ENCODE measurements around the gene SH3BP5L. TPM values are rescaled to one million over a fixed set of nuclear protein-coding genes. Genes with fewer than 3 reads are reported as not detected.

SH3BP5L gene
- total and polyA plus RNA-seq, 2 of the 4 experiments (the other 2 are of a cell fraction): 23.3 to 35.9 TPM

GRCh38 chr1:248858096-248858890 lies 32.6 kb upstream of the SH3BP5L start:
- DNase-seq (peak; percentile 64), ATAC-seq (ENCODE audit: low read depth) (peak; percentile 40)
- Histone ChIP-seq H4K20me1 (ENCODE audit: insufficient read depth, low read length) (no peaks in the 10 kb centered on the region), H3K79me1 (ENCODE audit: low read depth in 1 of 2, low read length in 2 of 2) (peaks cover 12 to 30% of the 10 kb centered on the region in 2 experiments), H4K91ac (ENCODE audit: insufficient read depth, low read depth, low read length) (peak overlapping the region; percentile 85), H4K5ac (ENCODE audit: low read depth, low read length) (peak overlapping the region; percentile 79), H3K4me2 (ENCODE audit: low read depth, low read length) (peak overlapping the region; percentile 99), H3K4ac (ENCODE audit: low read depth, low read length) (peak overlapping the region; percentile 94), H3K36me3 (ENCODE audit: control insufficient read depth, insufficient read depth, low read length) (peaks cover 16% of the 10 kb centered on the region; the same call in 1 of the 2 replicates), H2AK9ac (replicated peaks; ENCODE audit: low read depth, low read length, poor library complexity) (peak overlapping the region; percentile 99), H3K14ac (replicated peaks; ENCODE audit: low read depth, low read length) (peak overlapping the region; percentile 93), H3K18ac (ENCODE audit: low read depth, low read length) (peak overlapping the region; percentile 6), H2BK20ac (ENCODE audit: low read depth, low read length) (peak overlapping the region; percentile 43), H3K9ac (ENCODE audit: low read depth, low read length) (peak overlapping the region; percentile 76), H3K27ac (ENCODE audit: insufficient read depth, low read length) (peak overlapping the region; percentile 48), H4K8ac (ENCODE audit: low read depth in 2 of 2, low read length in 2 of 2) (peak overlapping the region; percentile 94 to 96), H3K9me1 (ENCODE audit: insufficient read depth, low read length) (peaks cover 21% of the 10 kb centered on the region; the same call in 1 of the 2 replicates), H3K56ac (ENCODE audit: extremely low read depth, insufficient read depth, low read length) (peak overlapping the region; percentile 32; the same call in 1 of the 2 replicates), H3K4me3 (ENCODE audit: insufficient read depth, low read depth, low read length) (peak overlapping the region; percentile 66), H3K23ac (ENCODE audit: low read depth, low read length) (peak overlapping the region; percentile 96), H2AK5ac (ENCODE audit: low read depth, low read length) (peak overlapping the region; percentile 95), H2AFZ (replicated peaks; ENCODE audit: low read length, poor library complexity) (peak overlapping the region; percentile 96), H3K27me3 (ENCODE audit: control insufficient read depth, insufficient read depth, low read length) (no peaks in the 10 kb centered on the region), H2BK15ac (ENCODE audit: low read depth, low read length) (peak overlapping the region; percentile 36; the same call in 2 of the 3 replicates), H2BK5ac (ENCODE audit: low read depth, low read length, poor library complexity, severe bottlenecking) (peak overlapping the region; percentile 55), H3K9me3 (ENCODE audit: control insufficient read depth, insufficient read depth, low read length) (no peaks in the 10 kb centered on the region), H2BK120ac (ENCODE audit: low read depth, low read length) (peak overlapping the region; percentile 60; the same call in 1 of the 2 replicates), H3K4me1 (ENCODE audit: control insufficient read depth, insufficient read depth, low read length) (peaks cover 15% of the 10 kb centered on the region)
- dilution Hi-C loops (cut with HindIII; ENCODE audit: low sequenced_read_pairs, unreplicated experiment) (no loop called here), intact Hi-C loops (cut with micrococcal nuclease) (loop anchor here (1.0 kb wide), 1 partner anchor 17 kb away; no protein-coding TSS in a partner anchor), in situ Hi-C loops (cut with MboI; ENCODE audit: low sequenced_read_pairs) (no loop called here)
- ChIA-PET CTCF (interaction anchor here (0.6 to 1.5 kb wide), 4 partner anchors 15 to 20 kb away, joined by 3 to 4 read pairs (median 3); partner anchors contain the start of gene ZNF672), POLR2A (ENCODE audit: unreplicated experiment) (interaction anchor here (0.9 kb wide), 1 partner anchor 19 kb away, joined by 4 read pairs; no protein-coding TSS in a partner anchor)
- 3% methylated on average over 10 of the region's 45 CpGs; no CpG with 5 or more reads in 1 of the 2 experiments for WGBS, 2 experiments (ENCODE audit: extremely low coverage in 2 of 2, insufficient read length in 1 of 2)
- no TSS peak for BruUV-seq (replicated peaks)
- TF ChIP-seq ELK1 (IDR thresholded peaks at IDR 0.05; ENCODE audit: borderline replicate concordance, low read depth, low read length) (no peak), RFX5 (IDR thresholded peaks at IDR 0.05; ENCODE audit: low read depth, low read length) (no peak), RAD21 (IDR thresholded peaks at IDR 0.05; ENCODE audit: low read length) (peak; percentile 43), CTCF (conservative IDR thresholded peaks at IDR 0.05; ENCODE audit: low read depth, low read length) (peak; percentile 36), CHD1 (IDR thresholded peaks at IDR 0.05; ENCODE audit: low read depth, low read length) (no peak), CEBPB (IDR thresholded peaks at IDR 0.05; ENCODE audit: low read depth, low read length) (no peak), USF2 (IDR thresholded peaks at IDR 0.05; ENCODE audit: low read depth, low read length) (no peak; the same call in 1 of the 2 replicates), FOS (IDR thresholded peaks at IDR 0.05; ENCODE audit: low read depth, low read length) (no peak), SMC3 (IDR thresholded peaks at IDR 0.05; ENCODE audit: low read depth, low read length) (no peak), MAZ (IDR thresholded peaks at IDR 0.05; ENCODE audit: borderline replicate concordance, low read depth, low read length) (no peak), POLR2A (IDR thresholded peaks at IDR 0.05; ENCODE audit: low read depth, low read length) (no peak), MAFK (IDR thresholded peaks at IDR 0.05; ENCODE audit: low read depth, low read length) (no peak), NFE2L2 (IDR thresholded peaks at IDR 0.05; ENCODE audit: low read depth, low read length) (no peak), BHLHE40 (IDR thresholded peaks at IDR 0.05; ENCODE audit: low read depth, low read length) (no peak)

Data from IMR-90 (cell line).